Measurements from ENCODE around the gene ATOH1.

Gene ATOH1

GRCh38 chr4:93786149-93786548, 42.4 kb upstream of the ATOH1 start:
- no peak overlapping the region for H3K14ac ChIP-seq (ENCODE audit: low read length)
- H3K4me1 ChIP-seq (ENCODE audit: control insufficient read depth in 1 of 2, insufficient read depth in 2 of 2, low read length in 2 of 2) = no peaks in the 10 kb centered on the region
- no peaks in the 10 kb centered on the region for H3K9me3 ChIP-seq (ENCODE audit: insufficient read depth, low read depth, low read length)
- H2AK5ac ChIP-seq (ENCODE audit: low read length) = no peak overlapping the region
- H3K18ac ChIP-seq (ENCODE audit: low read length) = no peak overlapping the region
- H4K91ac ChIP-seq (ENCODE audit: low read depth, low read length) = no peak overlapping the region
- H2BK12ac ChIP-seq (ENCODE audit: low read length) = no peak overlapping the region
- H3K27ac ChIP-seq (ENCODE audit: low read depth, low read length) = no peak overlapping the region
- no peaks in the 10 kb centered on the region for H3K79me2 ChIP-seq (ENCODE audit: control insufficient read depth, insufficient read depth, low read length, poor library complexity)
- H4K8ac ChIP-seq (ENCODE audit: low read depth, low read length) = no peak overlapping the region
- no peaks in the 10 kb centered on the region for H3K36me3 ChIP-seq (ENCODE audit: control insufficient read depth in 1 of 2, insufficient read depth in 2 of 2, low read length in 2 of 2)
- no peaks in the 10 kb centered on the region for H3K79me1 ChIP-seq (ENCODE audit: low read length)
- no peak overlapping the region for H3K4me3 ChIP-seq (ENCODE audit: low read depth, low read length)
- no peak for DNase-seq
- no peaks in the 10 kb centered on the region for H3K27me3 ChIP-seq (ENCODE audit: insufficient read depth, low read length)
- H3K4me2 ChIP-seq (ENCODE audit: low read length) = no peak overlapping the region
- no peak overlapping the region for H2AFZ ChIP-seq (ENCODE audit: insufficient read depth, low read length, poor library complexity)
- H3K9ac ChIP-seq (ENCODE audit: low read length) = no peak overlapping the region
- H2BK120ac ChIP-seq (ENCODE audit: insufficient read depth, low read length, poor library complexity) = no peak overlapping the region
- no CpG with 5 or more reads among the region's 2 CpGs for WGBS (ENCODE audit: extremely low coverage, insufficient coverage, insufficient read length)
- no peak overlapping the region for H3K23ac ChIP-seq (ENCODE audit: low read length)
- H4K12ac ChIP-seq (ENCODE audit: low read depth, low read length) = no peak overlapping the region
- H3K4ac ChIP-seq (ENCODE audit: low read depth, low read length) = no peak overlapping the region
- no peak overlapping the region for H2BK5ac ChIP-seq (ENCODE audit: low read depth, low read length, poor library complexity)

- H3K4me3 ChIP-seq (ENCODE audit: low read depth, low read length) = no peak overlapping the region
- H2BK5ac ChIP-seq (ENCODE audit: low read depth, low read length, poor library complexity) = no peak overlapping the region
- no peak overlapping the region for H3K27ac ChIP-seq (ENCODE audit: low read depth, low read length)
- no peak overlapping the region for H3K4ac ChIP-seq (ENCODE audit: low read depth, low read length)
- H3K4me2 ChIP-seq (ENCODE audit: low read length) = no peak overlapping the region
- H3K4me1 ChIP-seq (ENCODE audit: control insufficient read depth in 1 of 2, insufficient read depth in 2 of 2, low read length in 2 of 2) = no peaks in the 10 kb centered on the region
- H3K27me3 ChIP-seq (ENCODE audit: insufficient read depth, low read length) = no peaks in the 10 kb centered on the region
- no peak overlapping the region for H4K8ac ChIP-seq (ENCODE audit: low read depth, low read length)
- H3K9ac ChIP-seq (ENCODE audit: low read length) = no peak overlapping the region
- no CpG with 5 or more reads among the region's 1 CpG for WGBS (ENCODE audit: extremely low coverage, insufficient coverage, insufficient read length)
- H3K36me3 ChIP-seq (ENCODE audit: control insufficient read depth in 1 of 2, insufficient read depth in 2 of 2, low read length in 2 of 2) = no peaks in the 10 kb centered on the region
- no peak overlapping the region for H2BK12ac ChIP-seq (ENCODE audit: low read length)
- no peak overlapping the region for H4K12ac ChIP-seq (ENCODE audit: low read depth, low read length)
- H3K79me1 ChIP-seq (ENCODE audit: low read length) = no peaks in the 10 kb centered on the region
- H3K9me3 ChIP-seq (ENCODE audit: insufficient read depth, low read depth, low read length) = no peaks in the 10 kb centered on the region
- peak in 1 of 2 donors; percentile 36 for DNase-seq
- H2BK120ac ChIP-seq (ENCODE audit: insufficient read depth, low read length, poor library complexity) = no peak overlapping the region
- H4K91ac ChIP-seq (ENCODE audit: low read depth, low read length) = no peak overlapping the region
- no peak overlapping the region for H2AFZ ChIP-seq (ENCODE audit: insufficient read depth, low read length, poor library complexity)
- H3K23ac ChIP-seq (ENCODE audit: low read length) = no peak overlapping the region
- no peak overlapping the region for H3K14ac ChIP-seq (ENCODE audit: low read length)
- no peak overlapping the region for H2AK5ac ChIP-seq (ENCODE audit: low read length)
- H3K79me2 ChIP-seq (ENCODE audit: control insufficient read depth, insufficient read depth, low read length, poor library complexity) = no peaks in the 10 kb centered on the region
- no peak overlapping the region for H3K18ac ChIP-seq (ENCODE audit: low read length)
Observed at GRCh38 chr4:93788712-93789111, 39.8 kb upstream of the ATOH1 start.

- Histone ChIP-seq H2BK12ac (ENCODE audit: low read length) (no peak overlapping the region), H2BK120ac (ENCODE audit: insufficient read depth, low read length, poor library complexity) (no peak overlapping the region), H3K4me1 (ENCODE audit: control insufficient read depth in 1 of 2, insufficient read depth in 2 of 2, low read length in 2 of 2) (no peaks in the 10 kb centered on the region), H3K4me3 (ENCODE audit: low read depth, low read length) (no peak overlapping the region), H3K36me3 (ENCODE audit: control insufficient read depth in 1 of 2, insufficient read depth in 2 of 2, low read length in 2 of 2) (no peaks in the 10 kb centered on the region), H4K8ac (ENCODE audit: low read depth, low read length) (no peak overlapping the region), H3K79me2 (ENCODE audit: control insufficient read depth, insufficient read depth, low read length, poor library complexity) (no peaks in the 10 kb centered on the region), H3K18ac (ENCODE audit: low read length) (no peak overlapping the region), H3K79me1 (ENCODE audit: low read length) (no peaks in the 10 kb centered on the region), H4K91ac (ENCODE audit: low read depth, low read length) (no peak overlapping the region), H2AFZ (ENCODE audit: insufficient read depth, low read length, poor library complexity) (no peak overlapping the region), H3K9me3 (ENCODE audit: insufficient read depth, low read depth, low read length) (no peaks in the 10 kb centered on the region), H3K4ac (ENCODE audit: low read depth, low read length) (no peak overlapping the region), H2BK5ac (ENCODE audit: low read depth, low read length, poor library complexity) (no peak overlapping the region), H3K14ac (ENCODE audit: low read length) (no peak overlapping the region), H3K9ac (ENCODE audit: low read length) (no peak overlapping the region), H3K23ac (ENCODE audit: low read length) (no peak overlapping the region), H3K4me2 (ENCODE audit: low read length) (no peak overlapping the region), H3K27ac (ENCODE audit: low read depth, low read length) (no peak overlapping the region), H2AK5ac (ENCODE audit: low read length) (no peak overlapping the region), H3K27me3 (ENCODE audit: insufficient read depth, low read length) (no peaks in the 10 kb centered on the region), H4K12ac (ENCODE audit: low read depth, low read length) (no peak overlapping the region)
- peak; percentile 41 to 80 for DNase-seq
- WGBS (ENCODE audit: extremely low coverage, insufficient coverage, insufficient read length) = no CpG with 5 or more reads among the region's 3 CpGs
Observed at GRCh38 chr4:93791570-93792195, 36.9 kb upstream of the ATOH1 start.

GRCh38 chr4:93802045-93802444, 26.5 kb upstream of the ATOH1 start:
- Histone ChIP-seq H3K36me3 (ENCODE audit: control insufficient read depth in 1 of 2, insufficient read depth in 2 of 2, low read length in 2 of 2) (no peaks in the 10 kb centered on the region), H3K18ac (ENCODE audit: low read length) (no peak overlapping the region), H3K14ac (ENCODE audit: low read length) (no peak overlapping the region), H2BK120ac (ENCODE audit: insufficient read depth, low read length, poor library complexity) (no peak overlapping the region), H3K4me1 (ENCODE audit: control insufficient read depth in 1 of 2, insufficient read depth in 2 of 2, low read length in 2 of 2) (no peaks in the 10 kb centered on the region), H2BK5ac (ENCODE audit: low read depth, low read length, poor library complexity) (no peak overlapping the region), H3K27me3 (ENCODE audit: insufficient read depth, low read length) (no peaks in the 10 kb centered on the region), H3K79me1 (ENCODE audit: low read length) (no peaks in the 10 kb centered on the region), H3K23ac (ENCODE audit: low read length) (no peak overlapping the region), H3K9ac (ENCODE audit: low read length) (no peak overlapping the region), H3K27ac (ENCODE audit: low read depth, low read length) (no peak overlapping the region), H4K91ac (ENCODE audit: low read depth, low read length) (no peak overlapping the region), H2AFZ (ENCODE audit: insufficient read depth, low read length, poor library complexity) (no peak overlapping the region), H3K4ac (ENCODE audit: low read depth, low read length) (no peak overlapping the region), H3K4me3 (ENCODE audit: low read depth, low read length) (no peak overlapping the region), H3K79me2 (ENCODE audit: control insufficient read depth, insufficient read depth, low read length, poor library complexity) (no peaks in the 10 kb centered on the region), H3K9me3 (ENCODE audit: insufficient read depth, low read depth, low read length) (no peaks in the 10 kb centered on the region), H4K8ac (ENCODE audit: low read depth, low read length) (no peak overlapping the region), H3K4me2 (ENCODE audit: low read length) (no peak overlapping the region), H2AK5ac (ENCODE audit: low read length) (no peak overlapping the region), H2BK12ac (ENCODE audit: low read length) (no peak overlapping the region), H4K12ac (ENCODE audit: low read depth, low read length) (no peak overlapping the region)
- no CpG with 5 or more reads among the region's 4 CpGs for WGBS (ENCODE audit: extremely low coverage, insufficient coverage, insufficient read length)
- DNase-seq = no peak
